SHP77 treated with DMSO at 0.1 percent for 48 hours (cell line): ENCODE data around the gene UPK3BL1.
"Not testable (repeated sequence)": the region's sequence is repeated elsewhere in the genome, so short reads cannot be mapped to it uniquely, and the experiment has no call there.

Experiments
- DNase-seq: peaks from one replicate; lab custom pipeline; 2025; lab: John Stamatoyannopoulos, UW

UPK3BL1 gene

GRCh38 chr7:102627271-102627904, 15.2 kb downstream of the UPK3BL1 start:
- not testable (repeated sequence) for DNase-seq

GRCh38 chr7:102618122-102618521, 24.5 kb downstream of the UPK3BL1 start:
- not testable (repeated sequence) for DNase-seq

- DNase-seq = not testable (repeated sequence)
Measured at GRCh38 chr7:102616507-102617125, 26.0 kb downstream of the UPK3BL1 start, which contains the start of gene RASA4. Gene RASA4 (minus strand): TSS chr7:102616756. CDS start chr7:102616689, 67 bp downstream.

- DNase-seq = not testable (repeated sequence)
Measured at GRCh38 chr7:102615930-102616329, 26.7 kb downstream of the UPK3BL1 start.

- DNase-seq = not testable (repeated sequence)
Measured at GRCh38 chr7:102614873-102615272, 27.7 kb downstream of the UPK3BL1 start.

GRCh38 chr7:102614346-102614697, 28.3 kb downstream of the UPK3BL1 start:
- not testable (repeated sequence) for DNase-seq

GRCh38 chr7:102613575-102614345, 28.8 kb downstream of the UPK3BL1 start:
- DNase-seq = not testable (repeated sequence)

- DNase-seq = not testable (repeated sequence)
Measured at GRCh38 chr7:102611675-102612325, 30.8 kb downstream of the UPK3BL1 start.

GRCh38 chr7:102611013-102611674, 31.4 kb downstream of the UPK3BL1 start:
- not testable (repeated sequence) for DNase-seq

- not testable (repeated sequence) for DNase-seq
Measured at GRCh38 chr7:102610441-102610840, 32.1 kb downstream of the UPK3BL1 start.

GRCh38 chr7:102609734-102610133, 32.9 kb downstream of the UPK3BL1 start:
- DNase-seq = not testable (repeated sequence)

- not testable (repeated sequence) for DNase-seq
Measured at GRCh38 chr7:102606848-102607247, 35.7 kb downstream of the UPK3BL1 start.

GRCh38 chr7:102604431-102605145, 38.0 kb downstream of the UPK3BL1 start:
- not testable (repeated sequence) for DNase-seq

GRCh38 chr7:102602317-102602716, 40.3 kb downstream of the UPK3BL1 start:
- DNase-seq = not testable (repeated sequence)

GRCh38 chr7:102599699-102600098, 42.9 kb downstream of the UPK3BL1 start:
- not testable (repeated sequence) for DNase-seq

- not testable (repeated sequence) for DNase-seq
Measured at GRCh38 chr7:102596036-102596435, 46.6 kb downstream of the UPK3BL1 start.

GRCh38 chr7:102593637-102594334, 48.8 kb downstream of the UPK3BL1 start:
- DNase-seq = not testable (repeated sequence)

GRCh38 chr7:102592477-102593019, 50.0 kb downstream of the UPK3BL1 start:
- DNase-seq = not testable (repeated sequence)

- not testable (repeated sequence) for DNase-seq
Measured at GRCh38 chr7:102589857-102590256, 52.7 kb downstream of the UPK3BL1 start.
